IPS-18c (cell line): Measurements from ENCODE around the gene F12.

Experiments
- H3K4me3 ChIP-seq: 2 replicates; pipeline ENCODE4 v1.7.0; 2013; ENCODE audit warnings: low read depth, mild to moderate bottlenecking, low read length, moderate library complexity; ENCODE audit not compliant: insufficient read depth
- H3K9me3 ChIP-seq: one replicate; pipeline ENCODE4 v1.6.1; 2013; ENCODE audit warnings: mild to moderate bottlenecking, low read length, moderate library complexity; ENCODE audit not compliant: control insufficient read depth, insufficient read depth

The F12 gene

DNA sequence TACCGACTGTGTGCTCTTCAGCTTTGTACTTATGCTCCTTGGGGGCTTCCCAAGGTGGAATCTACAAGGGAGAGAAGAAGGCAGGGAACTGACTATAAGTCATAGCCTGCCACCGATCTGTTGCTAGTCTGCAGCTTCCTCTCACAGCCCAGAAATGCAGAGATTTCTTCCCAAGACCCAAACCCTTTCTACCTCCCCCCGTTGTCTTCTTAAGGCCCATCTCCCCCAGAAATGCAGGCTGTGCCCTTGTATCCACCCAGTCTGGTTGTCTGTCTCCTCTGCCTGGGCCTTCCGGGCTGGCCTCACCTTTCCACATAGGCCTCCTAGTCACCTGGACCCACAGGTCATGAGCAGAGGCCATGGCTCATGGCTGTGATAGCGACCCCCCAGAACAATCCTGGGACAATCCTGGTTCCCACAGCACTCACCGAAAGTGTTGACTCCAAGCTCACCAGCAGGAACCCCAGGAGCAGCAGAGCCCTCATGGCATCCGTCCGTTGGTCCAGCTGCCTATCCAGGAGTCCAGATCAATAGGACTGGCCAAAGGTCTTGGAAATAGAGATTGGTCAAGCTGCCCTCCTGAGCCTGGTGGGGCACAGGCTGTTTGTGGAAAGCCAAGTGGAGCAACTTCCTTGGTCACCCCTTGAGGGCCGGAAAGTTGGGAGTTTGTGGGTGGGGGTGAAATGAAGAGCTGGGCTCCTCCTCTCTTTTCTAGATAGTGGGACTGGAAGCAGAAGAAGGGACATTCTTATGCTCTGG is at the start of gene F12:
F12 (minus strand) TSS at position 522 of the 759 bp plus-strand sequence; CDS start at position 485, 37 bp downstream.
- H3K9me3 ChIP-seq: no peaks in the 10 kb centered on the region

DNA sequence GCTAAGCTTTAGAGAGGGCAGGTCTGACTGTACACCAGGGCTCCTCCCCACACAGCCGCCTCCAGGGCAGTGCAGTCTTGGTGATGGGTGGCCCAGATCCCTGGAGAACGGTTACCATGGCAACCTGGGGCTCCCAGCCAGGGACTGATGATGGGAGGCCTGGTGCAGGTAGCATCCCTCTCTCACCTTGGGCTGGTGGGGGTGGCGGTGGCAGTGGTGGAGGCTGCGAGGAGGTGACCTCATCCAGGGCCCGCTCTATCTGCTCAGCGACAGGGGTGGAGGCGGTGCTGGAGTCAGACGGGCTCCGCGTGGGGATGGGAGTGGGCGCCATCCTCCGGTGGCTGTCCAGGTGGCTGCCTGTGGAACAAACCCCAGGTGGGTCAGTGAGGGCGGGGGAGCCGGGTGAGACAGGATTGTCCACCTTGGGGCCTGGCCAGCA is 49.6 kb upstream of the F12 start:
- H3K9me3 ChIP-seq: no peaks in the 10 kb centered on the region
- H3K4me3 ChIP-seq: no peak overlapping the region

More for the DNA sequence above, at the start of gene F12:
- no peak within 1 kb of the TSS for H3K4me3 ChIP-seq

DNA sequence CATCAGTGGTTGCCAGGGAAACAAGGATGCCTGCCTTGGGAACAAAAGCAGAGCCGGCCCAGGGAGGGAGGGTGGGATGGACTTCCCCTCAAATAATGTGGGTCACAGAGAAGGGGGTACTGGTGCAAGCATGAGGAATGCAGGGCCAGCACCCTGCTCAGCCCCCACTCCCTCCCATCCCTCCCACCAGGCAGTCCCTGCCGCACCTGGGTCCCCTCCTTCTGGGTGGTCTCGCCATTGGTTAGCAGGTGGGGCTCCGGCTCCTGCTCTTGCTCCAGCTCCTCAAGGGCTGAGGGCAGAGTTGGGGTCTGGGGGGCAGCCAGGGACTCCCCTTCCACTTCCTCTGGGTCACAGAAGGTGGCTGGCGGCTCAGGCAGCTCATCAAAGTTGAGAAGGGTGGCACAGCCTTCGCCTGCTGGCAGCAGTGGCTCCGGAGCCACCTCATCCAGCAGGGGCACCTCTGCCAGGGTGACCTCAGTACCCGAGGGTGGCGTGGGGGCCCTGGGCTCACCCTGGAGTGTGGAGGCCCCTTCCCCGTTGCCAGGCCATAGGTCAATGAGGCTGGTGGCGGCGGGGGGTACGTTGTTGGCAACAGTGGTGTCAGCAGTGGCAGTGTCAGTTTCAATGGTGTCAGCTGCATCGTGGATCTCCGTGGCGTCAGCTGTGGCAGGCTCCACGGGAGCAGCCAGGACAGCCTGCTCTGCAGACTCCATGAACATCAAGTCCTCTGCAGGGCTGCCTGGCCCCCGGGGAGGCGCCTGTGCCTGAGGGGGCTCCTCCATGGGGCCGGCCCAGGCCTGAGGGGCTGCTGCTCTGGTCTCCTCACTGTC is 48.7 kb upstream of the F12 start:
- no peak overlapping the region for H3K4me3 ChIP-seq

DNA sequence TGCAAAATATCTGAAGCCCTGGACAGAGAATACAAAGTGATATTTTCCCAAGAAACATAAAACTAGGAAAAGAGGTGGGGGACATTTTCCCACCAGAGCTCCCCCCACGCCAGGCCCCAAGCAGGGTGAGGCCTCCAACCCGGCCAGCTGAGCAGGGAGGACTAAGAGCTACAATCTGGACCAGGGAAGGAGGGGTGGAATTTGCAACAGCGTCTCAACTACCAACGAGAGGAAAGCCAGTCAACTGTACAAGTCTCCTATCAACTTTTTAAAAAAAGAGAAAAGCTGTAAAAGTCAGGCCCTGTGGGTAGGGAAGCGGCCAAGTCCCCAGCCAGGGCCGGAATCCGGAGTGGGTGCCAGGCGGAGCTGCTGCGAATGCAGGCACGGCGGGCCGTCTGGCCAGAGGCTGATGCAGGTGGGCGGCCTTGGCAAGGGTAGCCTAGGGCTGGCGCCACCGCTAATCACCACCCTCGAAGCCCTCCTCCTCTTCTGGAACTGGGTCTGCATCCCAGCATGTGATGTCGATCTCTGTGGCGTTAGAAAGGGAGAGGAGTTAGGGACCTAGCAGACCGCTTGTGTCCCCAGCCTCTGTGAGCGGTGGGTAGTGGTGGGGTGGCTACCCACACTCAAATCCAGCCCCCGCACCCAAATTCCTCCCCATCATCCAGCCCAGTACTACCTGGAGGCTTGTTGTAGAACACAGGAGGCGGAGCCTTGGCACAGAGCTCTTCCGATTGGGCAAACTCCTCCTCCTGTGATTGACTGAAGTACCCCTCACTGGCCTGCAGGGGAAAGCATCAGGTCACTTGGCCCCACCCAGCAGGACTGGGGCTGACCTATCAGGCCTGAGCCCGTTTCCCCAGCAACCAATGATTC is 47.9 kb upstream of the F12 start:
- no peak overlapping the region; the same call in 1 of the 2 replicates for H3K4me3 ChIP-seq
- no peaks in the 10 kb centered on the region for H3K9me3 ChIP-seq

More for the DNA sequence above, 48.7 kb upstream of the F12 start:
- no peaks in the 10 kb centered on the region for H3K9me3 ChIP-seq

DNA sequence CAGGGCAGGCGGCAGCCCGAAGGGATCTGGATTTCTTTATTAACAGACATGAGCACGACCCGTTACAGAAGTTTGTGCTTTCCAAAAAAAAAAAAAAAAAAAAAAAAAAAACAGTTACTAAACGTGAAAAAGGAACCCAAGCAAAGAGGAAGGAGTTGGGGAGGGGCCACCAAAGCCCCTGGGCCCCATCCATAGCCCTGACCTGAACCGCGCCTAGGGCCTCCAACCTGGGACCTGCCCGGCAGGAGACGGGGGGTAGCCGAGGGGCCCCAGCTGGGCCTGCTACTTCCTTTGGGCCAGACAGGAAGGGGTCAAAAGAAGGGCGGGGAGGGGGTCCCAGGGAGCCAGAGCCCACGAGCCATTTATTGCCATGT is 47.2 kb upstream of the F12 start:
- H3K9me3 ChIP-seq: no peaks in the 10 kb centered on the region
- H3K4me3 ChIP-seq: no peak overlapping the region

DNA sequence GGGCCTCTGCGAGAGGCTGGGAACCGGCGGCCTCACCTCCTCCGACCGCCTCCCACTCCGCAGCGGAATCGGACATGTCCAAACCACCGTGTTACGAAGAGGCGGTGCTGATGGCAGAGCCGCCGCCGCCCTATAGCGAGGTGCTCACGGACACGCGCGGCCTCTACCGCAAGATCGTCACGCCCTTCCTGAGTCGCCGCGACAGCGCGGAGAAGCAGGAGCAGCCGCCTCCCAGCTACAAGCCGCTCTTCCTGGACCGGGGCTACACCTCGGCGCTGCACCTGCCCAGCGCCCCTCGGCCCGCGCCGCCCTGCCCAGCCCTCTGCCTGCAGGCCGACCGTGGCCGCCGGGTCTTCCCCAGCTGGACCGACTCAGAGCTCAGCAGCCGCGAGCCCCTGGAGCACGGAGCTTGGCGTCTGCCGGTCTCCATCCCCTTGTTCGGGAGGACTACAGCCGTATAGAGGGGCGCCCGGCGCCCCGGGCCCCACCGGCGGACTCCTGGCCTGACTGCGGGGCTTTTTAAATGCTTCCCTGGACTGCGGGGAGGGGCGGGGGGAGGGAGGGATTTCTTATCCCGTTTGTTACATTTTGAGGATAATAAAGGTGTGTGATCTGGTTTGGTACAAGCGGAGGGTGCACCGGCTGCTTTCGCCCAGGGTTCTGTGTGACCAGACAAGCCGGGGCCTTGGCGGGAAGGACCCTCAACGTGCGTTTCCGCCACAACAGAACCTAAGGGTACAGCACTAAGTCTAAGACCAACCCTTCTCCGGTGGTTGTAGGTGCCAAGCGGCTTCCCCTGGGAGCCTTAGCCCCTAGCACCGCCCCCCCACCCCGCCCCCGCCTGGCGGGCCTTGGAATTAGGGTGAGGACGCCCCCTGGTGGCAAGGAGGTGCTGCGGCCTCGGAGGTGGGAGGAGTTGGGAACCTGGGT is 46.6 kb upstream of the F12 start:
- H3K4me3 ChIP-seq: peak overlapping the region; percentile 76
- H3K9me3 ChIP-seq: no peaks in the 10 kb centered on the region

DNA sequence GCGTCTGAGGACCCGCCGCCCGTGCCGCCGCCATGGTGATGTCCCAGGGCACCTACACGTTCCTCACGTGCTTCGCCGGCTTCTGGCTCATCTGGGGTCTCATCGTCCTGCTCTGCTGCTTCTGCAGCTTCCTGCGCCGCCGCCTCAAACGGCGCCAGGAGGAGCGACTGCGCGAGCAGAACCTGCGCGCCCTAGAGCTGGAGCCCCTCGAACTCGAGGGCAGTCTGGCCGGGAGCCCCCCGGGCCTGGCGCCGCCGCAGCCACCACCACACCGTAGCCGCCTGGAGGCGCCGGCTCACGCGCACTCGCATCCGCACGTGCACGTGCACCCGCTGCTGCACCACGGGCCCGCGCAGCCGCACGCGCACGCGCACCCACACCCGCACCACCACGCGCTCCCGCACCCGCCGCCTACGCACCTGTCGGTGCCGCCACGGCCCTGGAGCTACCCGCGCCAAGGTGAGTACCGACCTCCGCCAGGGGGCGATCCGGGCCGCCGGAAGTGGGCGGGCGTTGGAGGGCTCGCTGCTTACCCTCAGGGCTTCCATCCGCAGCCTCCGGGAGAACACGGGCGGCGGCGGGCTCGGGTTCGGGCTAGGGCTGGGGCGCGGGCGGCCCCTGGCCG is 45.8 kb upstream of the F12 start:
- H3K9me3 ChIP-seq: peaks cover 4% of the 10 kb centered on the region
- H3K4me3 ChIP-seq: peak overlapping the region; percentile 76

DNA sequence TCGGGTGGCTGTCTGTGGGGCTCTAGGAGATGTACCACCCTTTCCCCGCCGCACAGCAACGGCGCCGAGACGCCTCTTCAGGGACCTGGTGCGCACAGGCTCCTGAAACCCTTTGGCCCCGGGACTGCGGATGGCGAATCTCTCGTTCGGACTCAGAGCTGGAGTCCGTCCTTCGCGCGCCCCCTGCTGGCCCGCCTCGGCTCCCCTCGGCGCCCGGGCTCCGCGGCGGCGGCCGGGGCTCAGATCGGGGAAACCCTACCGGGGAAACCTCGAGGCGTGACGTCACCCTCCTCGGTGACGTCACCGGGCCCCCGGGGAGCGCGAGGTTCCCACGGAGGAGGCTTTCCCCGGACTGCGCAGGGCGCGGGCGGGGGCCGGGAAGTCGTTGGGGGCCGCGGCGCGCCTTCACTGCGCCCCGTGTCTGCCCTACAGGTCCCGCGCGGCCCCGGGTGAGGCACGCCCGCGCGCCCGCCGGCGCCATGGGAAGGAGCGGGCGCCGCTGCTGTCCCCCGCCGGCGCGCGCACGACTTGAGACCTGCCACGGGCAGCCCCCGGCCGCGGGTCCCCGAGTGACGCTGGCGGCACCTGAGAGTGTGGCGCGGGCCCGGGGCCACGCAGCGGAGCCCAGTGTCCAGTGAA is 45.2 kb upstream of the F12 start:
- Histone ChIP-seq H3K9me3 (peaks cover 4% of the 10 kb centered on the region), H3K4me3 (peak overlapping the region; percentile 76)

DNA sequence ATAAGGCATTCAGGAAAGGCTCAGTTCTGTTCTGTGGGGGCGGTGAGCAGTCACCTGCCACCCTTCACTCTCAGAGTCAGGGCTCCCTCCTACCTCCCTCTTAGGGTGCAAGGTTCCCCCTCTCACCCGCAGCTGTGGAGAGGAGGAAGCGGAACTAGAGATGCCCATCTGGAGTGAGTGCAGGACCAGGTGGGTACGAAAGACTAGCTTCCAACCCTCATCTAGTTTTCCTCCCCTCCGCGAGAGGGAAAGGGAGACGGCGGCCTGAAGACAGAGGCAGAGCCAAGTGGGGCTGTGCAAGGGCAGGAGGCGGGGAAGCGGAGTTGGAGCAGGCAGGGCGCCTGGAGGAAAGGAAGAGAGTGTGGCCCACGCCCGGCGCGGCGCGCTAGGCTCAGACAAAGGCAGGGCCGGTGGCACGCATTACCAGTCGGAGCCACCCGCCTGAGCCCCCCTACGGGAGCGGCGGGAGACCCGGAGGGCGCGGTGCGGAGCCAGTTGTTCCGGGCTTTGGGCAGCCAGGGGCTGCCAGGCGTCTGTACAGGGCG is 44.6 kb upstream of the F12 start:
- Histone ChIP-seq H3K9me3 (peaks cover 4% of the 10 kb centered on the region), H3K4me3 (peak overlapping the region; percentile 76)

DNA sequence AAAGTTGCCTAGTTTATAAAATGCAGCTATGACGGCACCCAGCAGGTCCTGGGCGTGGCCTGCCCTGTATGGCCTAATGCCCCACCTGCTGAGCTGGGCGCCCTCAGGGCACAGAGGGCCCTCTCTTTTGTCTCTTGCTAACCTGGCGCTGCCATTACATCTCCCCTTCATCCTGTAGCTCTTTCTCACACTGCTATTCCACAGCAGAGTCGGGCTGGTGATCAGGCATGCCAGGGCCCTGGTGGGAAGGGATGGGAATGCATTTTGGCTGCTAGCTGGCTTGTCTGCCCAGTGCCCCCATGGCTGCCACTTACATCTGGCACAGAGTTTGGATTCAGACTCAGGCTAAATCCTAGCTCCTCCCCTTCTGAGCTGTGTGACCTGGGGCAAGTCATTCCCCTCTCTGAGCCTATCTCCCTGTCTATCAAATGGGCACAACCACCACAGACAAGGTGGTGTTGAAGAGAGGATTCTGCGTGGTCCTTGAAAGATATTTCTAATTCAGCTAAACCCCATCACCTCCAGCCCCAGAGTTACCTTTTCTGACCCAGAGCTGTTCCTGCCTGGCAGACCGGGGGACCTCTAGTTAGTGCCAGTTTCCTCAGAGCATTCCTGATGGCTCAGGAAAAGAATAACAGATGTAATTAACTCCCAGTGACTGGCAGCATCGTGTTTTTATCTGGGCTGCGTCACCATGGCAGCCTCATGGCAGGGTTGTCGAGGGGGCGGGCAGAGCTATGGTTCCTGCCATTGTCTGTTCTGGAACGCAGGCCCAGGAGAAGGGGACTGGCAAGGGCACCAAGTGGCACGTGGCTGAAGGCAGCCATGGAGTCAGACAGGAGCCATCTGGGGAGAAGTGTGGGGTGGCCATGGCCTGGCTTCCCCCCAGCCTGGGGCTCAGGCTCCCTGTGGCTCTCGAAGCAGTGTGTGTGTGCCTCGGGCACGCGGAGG is 43.6 kb upstream of the F12 start:
- H3K4me3 ChIP-seq: no peak overlapping the region

DNA sequence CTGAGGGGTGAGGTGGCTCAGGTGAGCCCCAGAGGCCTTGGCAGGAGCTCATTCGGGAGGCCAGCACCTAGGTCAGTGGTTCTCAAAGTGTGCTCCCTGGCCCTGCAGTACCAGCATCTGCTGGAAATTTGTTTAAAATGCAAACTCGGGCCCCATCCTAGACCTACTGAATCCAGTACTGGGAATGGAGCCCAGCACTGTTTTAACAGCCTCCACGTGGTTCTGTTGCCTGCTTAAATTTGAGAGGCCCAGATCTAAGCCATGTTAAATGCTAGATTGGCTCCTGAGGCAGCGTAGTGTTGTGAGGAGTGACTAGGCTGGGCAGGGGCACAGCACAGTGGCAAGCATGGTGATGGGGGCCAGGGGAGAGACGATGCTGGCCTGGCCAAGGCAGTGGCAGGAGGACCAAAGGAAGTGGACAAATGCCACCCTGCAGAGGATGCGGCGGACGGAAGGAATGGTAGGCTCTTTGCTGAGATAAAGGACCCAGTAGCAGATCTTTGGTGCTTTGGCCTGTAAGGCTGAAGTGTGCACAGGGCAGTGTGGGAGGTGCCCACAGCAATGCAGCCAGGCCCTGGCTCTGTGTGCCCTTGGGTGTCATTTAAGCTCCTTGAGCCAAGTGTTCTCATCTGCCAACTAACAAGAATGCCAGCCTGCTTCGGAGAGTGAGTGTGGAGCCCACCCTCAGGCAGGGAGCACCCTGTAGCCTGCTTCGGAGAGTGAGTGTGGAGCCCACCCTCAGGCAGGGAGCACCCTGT is 41.5 kb upstream of the F12 start:
- H3K9me3 ChIP-seq: peaks cover 4% of the 10 kb centered on the region

More for the DNA sequence above, 43.6 kb upstream of the F12 start:
- peaks cover 4% of the 10 kb centered on the region for H3K9me3 ChIP-seq

DNA sequence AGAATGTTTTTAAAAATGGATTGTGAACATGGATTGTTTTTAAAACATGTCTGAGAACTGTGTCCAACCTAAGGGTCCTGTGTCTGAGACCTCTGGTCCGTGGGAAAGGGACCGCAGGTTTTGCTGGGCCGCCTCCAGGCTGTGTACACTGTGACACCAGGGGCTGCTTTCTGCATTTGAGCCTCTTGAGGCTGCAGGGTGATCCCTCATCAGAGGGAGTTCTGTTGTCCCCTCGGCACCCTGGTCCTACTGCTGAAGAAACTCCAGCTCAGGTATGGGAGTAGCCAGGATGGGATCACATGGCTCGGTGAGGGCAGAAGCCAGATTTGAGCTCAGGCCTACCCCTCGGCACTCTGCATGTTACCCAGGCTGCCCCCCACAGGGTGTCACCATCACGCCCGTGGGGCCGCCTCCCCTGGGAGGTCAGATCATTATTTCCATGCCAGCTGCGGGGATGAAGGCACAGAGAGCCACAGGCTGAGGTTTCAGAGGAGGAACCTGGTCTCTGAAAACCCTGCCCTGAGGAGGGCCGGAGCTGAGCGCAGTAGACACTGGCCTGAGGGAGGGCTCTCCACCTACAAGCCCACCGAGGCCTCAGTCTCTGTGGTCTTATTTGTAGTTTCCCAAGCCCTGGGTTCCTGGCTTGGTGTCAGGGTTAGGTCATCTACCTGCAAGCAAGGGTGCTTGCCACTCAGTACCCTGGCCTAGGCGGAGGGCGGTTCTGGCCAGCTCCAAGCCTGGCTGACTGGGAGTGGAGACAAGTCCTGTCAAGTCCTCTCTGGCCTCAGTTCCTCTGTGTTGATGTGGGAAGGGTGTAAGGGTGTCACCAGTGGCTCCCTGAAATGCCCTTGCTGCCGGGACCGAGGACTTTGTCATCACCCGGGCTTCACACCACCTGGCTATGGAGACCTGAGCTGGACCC is 40.0 kb upstream of the F12 start:
- Histone ChIP-seq H3K9me3 (peaks cover 4% of the 10 kb centered on the region), H3K4me3 (no peak overlapping the region)

More for the DNA sequence above, 41.5 kb upstream of the F12 start:
- H3K4me3 ChIP-seq: no peak overlapping the region
